Liver (tissue), 9 donors: ENCODE measurements around the gene SH3BP5. TPM values are rescaled to one million over a fixed set of nuclear protein-coding genes. Genes with fewer than 3 reads are reported as not detected.

Source experiments
- DNase-seq: peaks from one replicate; pipeline ENCODE4 v3.0.0-alpha.2; 2017; ENCODE audit warnings: low spot score
- H3K27ac ChIP-seq, 2 donors: one replicate each; pipeline ENCODE4 v1.7.0; 2013; ENCODE audit warnings: inconsistent platforms in 2 of 2, low read length in 2 of 2, control low read depth in 1 of 2, low read depth in 1 of 2, mild to moderate bottlenecking in 1 of 2
- H3K27me3 ChIP-seq, 4 donors: one replicate each; pipeline versions ENCODE4 v1.6.1 to v1.7.0; 2013; ENCODE audit warnings: low read length in 3 of 4, inconsistent platforms in 1 of 4, mild to moderate bottlenecking in 1 of 4, moderate library complexity in 1 of 4; ENCODE audit not compliant: control insufficient read depth in 4 of 4, insufficient read depth in 4 of 4
- H3K36me3 ChIP-seq, 4 donors: one replicate each; pipeline versions ENCODE4 v1.6.1 to v1.7.0; 2013; ENCODE audit warnings: low read length in 3 of 4, mild to moderate bottlenecking in 3 of 4, low read depth in 1 of 4, moderate library complexity in 1 of 4; ENCODE audit not compliant: control insufficient read depth in 4 of 4, insufficient read depth in 3 of 4
- H3K4me1 ChIP-seq, 4 donors: one replicate each; pipeline versions ENCODE4 v1.6.1 to v1.7.0; 2013; ENCODE audit warnings: low read length in 3 of 4, mild to moderate bottlenecking in 3 of 4, moderate library complexity in 1 of 4; ENCODE audit not compliant: control insufficient read depth in 4 of 4, insufficient read depth in 4 of 4
- H3K4me3 ChIP-seq, 3 donors: one replicate each; pipeline versions ENCODE4 v1.6.1 to v1.7.0; 2013; ENCODE audit warnings: low read length in 3 of 3, control low read depth in 1 of 3, low read depth in 1 of 3, mild to moderate bottlenecking in 1 of 3
- H3K9ac ChIP-seq, 2 donors: one replicate each; pipeline ENCODE4 v1.7.0; 2013; ENCODE audit warnings: low read length in 2 of 2, mild to moderate bottlenecking in 2 of 2, moderate library complexity in 2 of 2, control low read depth in 1 of 2, low read depth in 1 of 2
- H3K9me3 ChIP-seq, 4 donors: one replicate each; pipeline versions ENCODE4 v1.6.1 to v1.7.0; 2013; ENCODE audit warnings: low read length in 3 of 4; ENCODE audit not compliant: control insufficient read depth in 4 of 4
- EGR1 ChIP-seq, 2 donors: IDR thresholded peaks; 2 replicates each; pipeline ENCODE4 v1.6.1; 2016 to 2018; ENCODE audit warnings: antibody characterized with exemption in 2 of 2, low read depth in 2 of 2
- FOXA1 ChIP-seq: IDR thresholded peaks from 2 replicates; pipeline ENCODE4 v1.6.1; 2016; ENCODE audit warnings: antibody characterized with exemption
- FOXA2 ChIP-seq: IDR thresholded peaks from 2 replicates; pipeline ENCODE4 v1.6.1; 2016; ENCODE audit warnings: antibody characterized with exemption
- GABPA ChIP-seq, 2 donors: IDR thresholded peaks in 1 of 2; conservative IDR thresholded peaks in 1 of 2; 2 replicates each; pipeline ENCODE4 v1.6.1; 2016; ENCODE audit warnings: antibody characterized with exemption in 2 of 2, mild to moderate bottlenecking in 1 of 2, moderate library complexity in 1 of 2
- HNF4A ChIP-seq, 2 donors: conservative IDR thresholded peaks; 2 replicates each; pipeline ENCODE4 v1.6.1; 2016; ENCODE audit warnings: antibody characterized with exemption in 2 of 2, mild to moderate bottlenecking in 2 of 2
- HNF4G ChIP-seq: IDR thresholded peaks from 2 replicates; pipeline ENCODE4 v1.6.1; 2016; ENCODE audit warnings: antibody characterized with exemption
- JUND ChIP-seq, 2 donors: IDR thresholded peaks; 2 replicates each; pipeline ENCODE4 v1.6.1; 2016; ENCODE audit warnings: antibody characterized with exemption in 2 of 2
- NR2F2 ChIP-seq: IDR thresholded peaks from 2 replicates; pipeline ENCODE4 v1.6.1; 2016; ENCODE audit warnings: antibody characterized with exemption
- RAD21 ChIP-seq, 2 donors: IDR thresholded peaks; 2 replicates each; pipeline ENCODE4 v1.6.1; 2016; ENCODE audit warnings: antibody characterized with exemption in 2 of 2, mild to moderate bottlenecking in 2 of 2
- RXRA ChIP-seq, 2 donors: IDR thresholded peaks; 2 replicates each; pipeline ENCODE4 v1.6.1; 2017 to 2018; ENCODE audit warnings: antibody characterized with exemption in 2 of 2, mild to moderate bottlenecking in 1 of 2
- SP1 ChIP-seq: IDR thresholded peaks from 2 replicates; pipeline ENCODE4 v1.6.1; 2018; ENCODE audit warnings: antibody characterized with exemption, mild to moderate bottlenecking
- TAF1 ChIP-seq: conservative IDR thresholded peaks from 2 replicates; pipeline ENCODE4 v1.6.1; 2016; ENCODE audit warnings: antibody characterized with exemption, mild to moderate bottlenecking
- YY1 ChIP-seq: IDR thresholded peaks from 2 replicates; pipeline ENCODE4 v1.6.1; 2016; ENCODE audit warnings: antibody characterized with exemption, mild to moderate bottlenecking
- WGBS: extraction: QIAGEN DNeasy Blood & Tissue Kit; methylation state at CpG from one replicate; pipeline ENCODE4 v1.1.7; 2013; 5-methylcytosine and 5-hydroxymethylcytosine counted together
- polyA plus RNA-seq, 2 donors: library from polyadenylated mRNA; stranded (reverse) in 1 of 2; unstranded in 1 of 2; fragments of 200-250 nt in 1 of 2; fragments of >200 nt in 1 of 2; fragmentation: Nextera tagmentation in 1 of 2; extraction: Ambion mirVana in 1 of 2; gene quantifications; one replicate each; pipeline versions ENCODE4 v1.2.1 to v1.2.3, GENCODE V29; 2013 to 2015
- total RNA-seq, 2 donors: library from RNA; depleted of rRNA; stranded (reverse); fragments of >200 nt; gene quantifications; one replicate each; pipeline ENCODE4 v1.2.3, GENCODE V29; 2014
- TF ChIP-seq, protein P1 (sequence below): IDR thresholded peaks from 2 replicates; pipeline ENCODE4 v1.6.1; 2016; ENCODE audit warnings: antibody characterized with exemption
- TF ChIP-seq, protein P2 (sequence below): fragments of 150-350 bp; IDR thresholded peaks from 2 replicates; pipeline ENCODE4 v1.5.1; 2017; ENCODE audit warnings: improper control_type of control experiment, low read depth, low read length; ENCODE audit not compliant: missing input control
- TF ChIP-seq, protein P3 (sequence below): IDR thresholded peaks from 2 replicates; pipeline ENCODE4 v1.6.1; 2016; ENCODE audit warnings: antibody characterized with exemption
- TF ChIP-seq, protein P4 (sequence below): IDR thresholded peaks from 2 replicates; pipeline ENCODE4 v1.6.1; 2016; ENCODE audit warnings: antibody characterized with exemption, mild to moderate bottlenecking
- TF ChIP-seq, protein P5 (sequence below): IDR thresholded peaks from 2 replicates; pipeline ENCODE4 v1.6.1; 2016; ENCODE audit warnings: antibody characterized with exemption
- donor health status: healthy.
- donor health status: healthy.
- donor health status: healthy.
- donor health status: healthy.
- donor health status: healthy.

SH3BP5 gene
- total and polyA plus RNA-seq, 4 donors, result 3.5 to 17.9 (median 11.8) TPM

DNA sequence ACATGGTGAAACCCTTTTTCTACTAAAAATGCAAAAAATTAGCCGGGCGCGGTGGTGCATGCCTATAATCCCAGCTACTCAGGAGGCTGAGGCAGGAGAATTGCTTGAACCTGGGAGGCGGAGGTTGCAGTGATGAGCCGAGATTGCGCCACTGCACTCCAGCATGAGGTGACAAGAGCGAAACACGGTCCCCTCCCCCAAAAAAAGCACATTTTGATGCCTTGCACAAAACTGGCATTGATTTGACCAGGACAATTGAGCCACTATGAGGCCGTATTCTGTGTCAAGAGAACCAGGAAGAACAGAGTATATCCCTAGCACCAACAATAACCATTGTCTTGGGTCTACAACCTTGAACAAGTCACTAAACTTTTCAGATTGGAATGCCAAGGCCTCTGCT, 50.6 kb downstream of the SH3BP5 start:
- Histone ChIP-seq H3K4me3 (no peak overlapping the region), H3K36me3 (peaks cover 0 to 9% (median 0%) of the 10 kb centered on the region in 4 donors), H3K27me3 (no peaks in the 10 kb centered on the region), H3K9me3 (no peaks in the 10 kb centered on the region), H3K9ac (no peak overlapping the region), H3K4me1 (peaks cover 0 to 4% (median 0%) of the 10 kb centered on the region in 4 donors), H3K27ac (no peak overlapping the region)
- no peak for DNase-seq
- 93% methylated on average over 9 of the region's 9 CpGs for WGBS
- TF ChIP-seq FOXA1 (no peak), HNF4G (no peak), JUND (IDR thresholded peaks at IDR 0.05) (no peak), NR2F2 (no peak), HNF4A (conservative IDR thresholded peaks at IDR 0.05) (no peak), RXRA (IDR thresholded peaks at IDR 0.05) (no peak), YY1 (no peak), SP1 (no peak), TAF1 (no peak), EGR1 (IDR thresholded peaks at IDR 0.05; ENCODE audit: low read depth in 2 of 2) (no peak), FOXA2 (no peak), GABPA (IDR thresholded peaks at IDR 0.05 in 1 of 2, conservative IDR thresholded peaks at IDR 0.05 in 1 of 2) (no peak), RAD21 (IDR thresholded peaks at IDR 0.05) (no peak)
- TF ChIP-seq, protein P1, sequence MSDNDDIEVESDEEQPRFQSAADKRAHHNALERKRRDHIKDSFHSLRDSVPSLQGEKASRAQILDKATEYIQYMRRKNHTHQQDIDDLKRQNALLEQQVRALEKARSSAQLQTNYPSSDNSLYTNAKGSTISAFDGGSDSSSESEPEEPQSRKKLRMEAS, result no peak
- TF ChIP-seq, protein P2, sequence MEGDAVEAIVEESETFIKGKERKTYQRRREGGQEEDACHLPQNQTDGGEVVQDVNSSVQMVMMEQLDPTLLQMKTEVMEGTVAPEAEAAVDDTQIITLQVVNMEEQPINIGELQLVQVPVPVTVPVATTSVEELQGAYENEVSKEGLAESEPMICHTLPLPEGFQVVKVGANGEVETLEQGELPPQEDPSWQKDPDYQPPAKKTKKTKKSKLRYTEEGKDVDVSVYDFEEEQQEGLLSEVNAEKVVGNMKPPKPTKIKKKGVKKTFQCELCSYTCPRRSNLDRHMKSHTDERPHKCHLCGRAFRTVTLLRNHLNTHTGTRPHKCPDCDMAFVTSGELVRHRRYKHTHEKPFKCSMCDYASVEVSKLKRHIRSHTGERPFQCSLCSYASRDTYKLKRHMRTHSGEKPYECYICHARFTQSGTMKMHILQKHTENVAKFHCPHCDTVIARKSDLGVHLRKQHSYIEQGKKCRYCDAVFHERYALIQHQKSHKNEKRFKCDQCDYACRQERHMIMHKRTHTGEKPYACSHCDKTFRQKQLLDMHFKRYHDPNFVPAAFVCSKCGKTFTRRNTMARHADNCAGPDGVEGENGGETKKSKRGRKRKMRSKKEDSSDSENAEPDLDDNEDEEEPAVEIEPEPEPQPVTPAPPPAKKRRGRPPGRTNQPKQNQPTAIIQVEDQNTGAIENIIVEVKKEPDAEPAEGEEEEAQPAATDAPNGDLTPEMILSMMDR, result no peak
- TF ChIP-seq, protein P3, sequence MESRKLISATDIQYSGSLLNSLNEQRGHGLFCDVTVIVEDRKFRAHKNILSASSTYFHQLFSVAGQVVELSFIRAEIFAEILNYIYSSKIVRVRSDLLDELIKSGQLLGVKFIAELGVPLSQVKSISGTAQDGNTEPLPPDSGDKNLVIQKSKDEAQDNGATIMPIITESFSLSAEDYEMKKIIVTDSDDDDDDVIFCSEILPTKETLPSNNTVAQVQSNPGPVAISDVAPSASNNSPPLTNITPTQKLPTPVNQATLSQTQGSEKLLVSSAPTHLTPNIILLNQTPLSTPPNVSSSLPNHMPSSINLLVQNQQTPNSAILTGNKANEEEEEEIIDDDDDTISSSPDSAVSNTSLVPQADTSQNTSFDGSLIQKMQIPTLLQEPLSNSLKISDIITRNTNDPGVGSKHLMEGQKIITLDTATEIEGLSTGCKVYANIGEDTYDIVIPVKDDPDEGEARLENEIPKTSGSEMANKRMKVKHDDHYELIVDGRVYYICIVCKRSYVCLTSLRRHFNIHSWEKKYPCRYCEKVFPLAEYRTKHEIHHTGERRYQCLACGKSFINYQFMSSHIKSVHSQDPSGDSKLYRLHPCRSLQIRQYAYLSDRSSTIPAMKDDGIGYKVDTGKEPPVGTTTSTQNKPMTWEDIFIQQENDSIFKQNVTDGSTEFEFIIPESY, result no peak
- TF ChIP-seq, protein P4, sequence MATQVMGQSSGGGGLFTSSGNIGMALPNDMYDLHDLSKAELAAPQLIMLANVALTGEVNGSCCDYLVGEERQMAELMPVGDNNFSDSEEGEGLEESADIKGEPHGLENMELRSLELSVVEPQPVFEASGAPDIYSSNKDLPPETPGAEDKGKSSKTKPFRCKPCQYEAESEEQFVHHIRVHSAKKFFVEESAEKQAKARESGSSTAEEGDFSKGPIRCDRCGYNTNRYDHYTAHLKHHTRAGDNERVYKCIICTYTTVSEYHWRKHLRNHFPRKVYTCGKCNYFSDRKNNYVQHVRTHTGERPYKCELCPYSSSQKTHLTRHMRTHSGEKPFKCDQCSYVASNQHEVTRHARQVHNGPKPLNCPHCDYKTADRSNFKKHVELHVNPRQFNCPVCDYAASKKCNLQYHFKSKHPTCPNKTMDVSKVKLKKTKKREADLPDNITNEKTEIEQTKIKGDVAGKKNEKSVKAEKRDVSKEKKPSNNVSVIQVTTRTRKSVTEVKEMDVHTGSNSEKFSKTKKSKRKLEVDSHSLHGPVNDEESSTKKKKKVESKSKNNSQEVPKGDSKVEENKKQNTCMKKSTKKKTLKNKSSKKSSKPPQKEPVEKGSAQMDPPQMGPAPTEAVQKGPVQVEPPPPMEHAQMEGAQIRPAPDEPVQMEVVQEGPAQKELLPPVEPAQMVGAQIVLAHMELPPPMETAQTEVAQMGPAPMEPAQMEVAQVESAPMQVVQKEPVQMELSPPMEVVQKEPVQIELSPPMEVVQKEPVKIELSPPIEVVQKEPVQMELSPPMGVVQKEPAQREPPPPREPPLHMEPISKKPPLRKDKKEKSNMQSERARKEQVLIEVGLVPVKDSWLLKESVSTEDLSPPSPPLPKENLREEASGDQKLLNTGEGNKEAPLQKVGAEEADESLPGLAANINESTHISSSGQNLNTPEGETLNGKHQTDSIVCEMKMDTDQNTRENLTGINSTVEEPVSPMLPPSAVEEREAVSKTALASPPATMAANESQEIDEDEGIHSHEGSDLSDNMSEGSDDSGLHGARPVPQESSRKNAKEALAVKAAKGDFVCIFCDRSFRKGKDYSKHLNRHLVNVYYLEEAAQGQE, result no peak
- TF ChIP-seq, protein P5, sequence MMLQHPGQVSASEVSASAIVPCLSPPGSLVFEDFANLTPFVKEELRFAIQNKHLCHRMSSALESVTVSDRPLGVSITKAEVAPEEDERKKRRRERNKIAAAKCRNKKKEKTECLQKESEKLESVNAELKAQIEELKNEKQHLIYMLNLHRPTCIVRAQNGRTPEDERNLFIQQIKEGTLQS, result no peak
